ENCODE data around the gene DUSP6. TPM values are rescaled to one million over a fixed set of nuclear protein-coding genes. Genes with fewer than 3 reads are reported as not detected.

The DUSP6 gene
- total and polyA plus RNA-seq, 2 of the 13 experiments (the other 11 are each of a cell fraction or from before 2014, with no cell fraction given) = 40.9 to 161 TPM

- TF ChIP-seq ZBTB39 (CRISPR knock-in tag; IDR thresholded peaks at IDR 0.05) (no peak), HOXA9 (CRISPR knock-in tag; IDR thresholded peaks at IDR 0.05; ENCODE audit: borderline replicate concordance) (no peak), DMTF1 (CRISPR knock-in tag; IDR thresholded peaks at IDR 0.05) (no peak), ZNF234 (CRISPR knock-in tag; conservative IDR thresholded peaks at IDR 0.05) (no peak), ZNF3 (CRISPR knock-in tag; IDR thresholded peaks at IDR 0.05) (no peak), ZFP82 (CRISPR knock-in tag; IDR thresholded peaks at IDR 0.05; ENCODE audit: borderline replicate concordance) (no peak), MED13 (CRISPR knock-in tag; IDR thresholded peaks at IDR 0.05) (no peak), ZBTB7B (CRISPR knock-in tag; IDR thresholded peaks at IDR 0.05) (no peak), HOXA7 (CRISPR knock-in tag; IDR thresholded peaks at IDR 0.05) (no peak), ZBTB2 (CRISPR knock-in tag; IDR thresholded peaks at IDR 0.05; ENCODE audit: low read depth) (no peak), ARNT (IDR thresholded peaks at IDR 0.05) (no peak), DDIT3 (CRISPR knock-in tag; IDR thresholded peaks at IDR 0.05) (no peak), PRDM4 (CRISPR knock-in tag; IDR thresholded peaks at IDR 0.05; ENCODE audit: borderline replicate concordance) (no peak), HNF4G (IDR thresholded peaks at IDR 0.05; ENCODE audit: borderline replicate concordance, low read depth, low read length) (no peak), HNF4G (CRISPR knock-in tag; IDR thresholded peaks at IDR 0.05; ENCODE audit: borderline replicate concordance, low read depth) (no peak), ISX (CRISPR knock-in tag; conservative IDR thresholded peaks at IDR 0.05) (no peak), NONO (IDR thresholded peaks at IDR 0.05) (no peak), NONO (CRISPR knock-in tag; conservative IDR thresholded peaks at IDR 0.05) (no peak), BRD4 (CRISPR knock-in tag; IDR thresholded peaks at IDR 0.05) (no peak)
These were observed 39.5 kb upstream of the DUSP6 start (continued) for GRCh38 chr12:89391726-89392336.
